Neural crest cell (in vitro differentiated cells): ENCODE results near the gene PLCZ1. TPM values are rescaled to one million over a fixed set of nuclear protein-coding genes. Genes with fewer than 3 reads are reported as not detected.

Experiments
- DNase-seq: peaks from one replicate; pipeline ENCODE4 v3.0.0; 2021; ENCODE audit warnings: low read depth, mixed read lengths, low spot score
- H3K27ac Mint-ChIP-seq: one replicate; pipeline ENCODE4 v1.8.0; 2021; ENCODE audit warnings: mild to moderate bottlenecking, mixed read lengths; ENCODE audit not compliant: unreplicated experiment
- H3K27me3 Mint-ChIP-seq: 2 replicates; pipeline ENCODE4 v1.8.0; 2021; ENCODE audit warnings: low read depth, mild to moderate bottlenecking, mixed read lengths
- H3K36me3 Mint-ChIP-seq: 2 replicates; pipeline ENCODE4 v1.8.0; 2021; ENCODE audit warnings: low read depth, mild to moderate bottlenecking, mixed read lengths
- H3K4me1 Mint-ChIP-seq: 2 replicates; pipeline ENCODE4 v1.8.0; 2021; ENCODE audit warnings: mixed read lengths
- H3K4me3 Mint-ChIP-seq: one replicate; pipeline ENCODE4 v1.8.0; 2021; ENCODE audit warnings: mild to moderate bottlenecking, mixed read lengths
- H3K9me3 Mint-ChIP-seq: 2 replicates; pipeline ENCODE4 v1.8.0; 2021; ENCODE audit warnings: mixed read lengths
- total RNA-seq: library from RNA; stranded (reverse); gene quantifications from 2 replicates; pipeline ENCODE4 v1.2.1, GENCODE V29; 2021
- TF ChIP-seq, protein P1 (sequence below): fragments of 200-600 bp; sonication (generic); conservative IDR thresholded peaks from 2 replicates; pipeline ENCODE4 v1.5.0; 2021; ENCODE audit warnings: antibody characterized with exemption, mild to moderate bottlenecking

Gene PLCZ1
- total RNA-seq, 1 donor from 2014 or later: not detected

DNA sequence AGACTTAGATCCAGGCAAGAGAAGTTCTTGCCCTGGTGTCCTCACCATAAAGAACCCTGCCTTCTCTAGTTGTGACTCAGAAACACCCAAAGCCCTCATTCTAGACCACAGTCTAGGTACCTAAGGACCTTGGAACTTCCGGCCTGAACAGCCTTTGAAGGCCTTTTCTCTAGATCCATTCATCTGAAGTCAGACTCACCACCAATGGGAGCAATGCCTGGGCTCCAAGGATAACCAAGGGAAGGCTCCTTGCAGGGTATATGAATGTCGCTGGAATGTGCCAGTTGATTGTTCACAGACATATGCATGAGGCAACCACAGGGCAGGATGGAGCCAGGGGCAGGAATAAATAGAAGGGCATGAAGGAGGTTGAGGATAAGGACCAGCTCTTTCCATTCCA is 86.3 kb downstream of the PLCZ1 start:
- Mint-ChIP-seq H3K36me3 (no peaks in the 10 kb centered on the region), H3K9me3 (no peaks in the 10 kb centered on the region), H3K27ac (no peak overlapping the region), H3K4me1 (peaks cover 3% of the 10 kb centered on the region), H3K27me3 (no peaks in the 10 kb centered on the region), H3K4me3 (no peak overlapping the region)
- TF ChIP-seq, protein P1, sequence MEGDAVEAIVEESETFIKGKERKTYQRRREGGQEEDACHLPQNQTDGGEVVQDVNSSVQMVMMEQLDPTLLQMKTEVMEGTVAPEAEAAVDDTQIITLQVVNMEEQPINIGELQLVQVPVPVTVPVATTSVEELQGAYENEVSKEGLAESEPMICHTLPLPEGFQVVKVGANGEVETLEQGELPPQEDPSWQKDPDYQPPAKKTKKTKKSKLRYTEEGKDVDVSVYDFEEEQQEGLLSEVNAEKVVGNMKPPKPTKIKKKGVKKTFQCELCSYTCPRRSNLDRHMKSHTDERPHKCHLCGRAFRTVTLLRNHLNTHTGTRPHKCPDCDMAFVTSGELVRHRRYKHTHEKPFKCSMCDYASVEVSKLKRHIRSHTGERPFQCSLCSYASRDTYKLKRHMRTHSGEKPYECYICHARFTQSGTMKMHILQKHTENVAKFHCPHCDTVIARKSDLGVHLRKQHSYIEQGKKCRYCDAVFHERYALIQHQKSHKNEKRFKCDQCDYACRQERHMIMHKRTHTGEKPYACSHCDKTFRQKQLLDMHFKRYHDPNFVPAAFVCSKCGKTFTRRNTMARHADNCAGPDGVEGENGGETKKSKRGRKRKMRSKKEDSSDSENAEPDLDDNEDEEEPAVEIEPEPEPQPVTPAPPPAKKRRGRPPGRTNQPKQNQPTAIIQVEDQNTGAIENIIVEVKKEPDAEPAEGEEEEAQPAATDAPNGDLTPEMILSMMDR: no peak
- DNase-seq: no peak

GRCh38 chr12:18646286-18646890 is 91.4 kb downstream of the PLCZ1 start:
- no peak overlapping the region for H3K4me3 Mint-ChIP-seq
- H3K27me3 Mint-ChIP-seq: no peaks in the 10 kb centered on the region
- H3K36me3 Mint-ChIP-seq: no peaks in the 10 kb centered on the region
- no peak overlapping the region for H3K27ac Mint-ChIP-seq
- H3K9me3 Mint-ChIP-seq: no peaks in the 10 kb centered on the region
- TF ChIP-seq, protein P1: no peak
- no peak for DNase-seq
- peaks cover 10% of the 10 kb centered on the region for H3K4me1 Mint-ChIP-seq

DNA sequence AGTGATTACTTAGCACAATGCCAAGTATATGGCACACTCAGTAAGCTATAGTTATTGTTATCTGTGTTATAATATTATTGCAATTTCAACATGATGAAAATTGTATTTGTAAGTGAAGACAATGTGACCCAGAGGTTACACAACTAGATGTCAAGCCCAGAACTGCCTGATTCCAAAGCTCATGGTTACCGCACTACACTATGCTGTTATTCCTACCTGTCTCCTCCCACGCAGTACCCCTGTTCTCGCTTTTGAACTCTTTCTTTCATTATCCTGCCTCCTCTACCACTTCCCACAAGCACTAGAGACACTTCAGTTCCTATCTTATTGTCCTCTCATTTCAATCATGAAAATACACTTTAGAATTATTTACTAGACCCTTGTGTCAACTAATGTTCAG is 93.2 kb downstream of the PLCZ1 start:
- TF ChIP-seq, protein P1: no peak
- H3K9me3 Mint-ChIP-seq: no peaks in the 10 kb centered on the region
- H3K27me3 Mint-ChIP-seq: no peaks in the 10 kb centered on the region
- no peak for DNase-seq
- no peaks in the 10 kb centered on the region for H3K36me3 Mint-ChIP-seq
- no peak overlapping the region for H3K4me3 Mint-ChIP-seq
- no peak overlapping the region for H3K27ac Mint-ChIP-seq
- H3K4me1 Mint-ChIP-seq: peaks cover 15% of the 10 kb centered on the region

- no peak overlapping the region for H3K4me3 Mint-ChIP-seq
- H3K9me3 Mint-ChIP-seq: no peaks in the 10 kb centered on the region
- TF ChIP-seq, protein P1: no peak
- no peaks in the 10 kb centered on the region for H3K27me3 Mint-ChIP-seq
- DNase-seq: no peak
- H3K27ac Mint-ChIP-seq: no peak overlapping the region
- peaks cover 15% of the 10 kb centered on the region for H3K4me1 Mint-ChIP-seq
- H3K36me3 Mint-ChIP-seq: no peaks in the 10 kb centered on the region
Observed at GRCh38 chr12:18643681-18644080, 94.1 kb downstream of the PLCZ1 start.

DNA sequence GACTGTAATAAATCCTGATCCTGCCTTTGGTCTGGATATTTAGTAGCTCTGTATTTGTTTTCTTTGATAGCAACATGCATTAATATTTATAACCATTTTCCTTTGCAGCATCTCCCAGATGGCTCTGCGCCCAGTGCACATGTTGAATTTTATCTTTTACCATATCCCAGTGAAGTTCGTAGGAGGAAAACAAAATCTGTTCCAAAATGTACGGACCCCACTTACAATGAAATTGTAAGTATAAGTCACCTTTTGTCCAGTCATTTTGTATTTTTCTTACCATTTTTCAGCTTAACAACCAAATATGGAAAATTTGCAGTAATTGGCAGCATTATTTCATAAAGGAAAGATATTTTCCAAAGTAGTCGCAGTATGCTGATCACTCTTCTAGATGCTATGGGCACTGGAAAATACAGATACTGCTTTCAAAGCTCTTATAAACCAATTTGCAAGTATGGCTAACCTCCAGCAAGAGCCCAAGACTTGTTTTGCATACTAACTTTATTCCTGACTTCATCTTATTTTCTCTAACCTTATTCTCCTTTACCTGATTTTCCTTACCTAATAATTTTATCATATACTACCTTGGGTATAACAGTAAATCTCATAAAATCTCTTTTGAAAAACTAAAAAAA is 97.4 kb downstream of the PLCZ1 start:
- Mint-ChIP-seq H3K4me3 (no peak overlapping the region), H3K27ac (no peak overlapping the region), H3K9me3 (no peaks in the 10 kb centered on the region), H3K36me3 (no peaks in the 10 kb centered on the region), H3K4me1 (peaks cover 12% of the 10 kb centered on the region), H3K27me3 (no peaks in the 10 kb centered on the region)
- DNase-seq: no peak
- TF ChIP-seq, protein P1: no peak
